ENCODE results near the gene NQO1. TPM values are rescaled to one million over a fixed set of nuclear protein-coding genes. Genes with fewer than 3 reads are reported as not detected.

The NQO1 gene
- total and polyA plus RNA-seq, 2 of the 13 experiments (the other 11 are each of a cell fraction or from before 2014, with no cell fraction given): 464 to 1,060 TPM

- TF ChIP-seq SALL1 (CRISPR knock-in tag; IDR thresholded peaks at IDR 0.05) (peak; percentile 77), NONO (IDR thresholded peaks at IDR 0.05) (no peak), NONO (CRISPR knock-in tag; conservative IDR thresholded peaks at IDR 0.05) (peak; percentile 41), MYNN (CRISPR knock-in tag; IDR thresholded peaks at IDR 0.05; ENCODE audit: low read depth) (no peak; the same call in 1 of the 2 replicates), ZNF589 (CRISPR knock-in tag; conservative IDR thresholded peaks at IDR 0.05) (0 out of 2 replicates have a peak, but pooled peaks have one; percentile 6), NR2C2 (CRISPR knock-in tag; IDR thresholded peaks at IDR 0.05; ENCODE audit: borderline replicate concordance) (peak; percentile 28; the same call in 1 of the 2 replicates), RCOR2 (CRISPR knock-in tag; IDR thresholded peaks at IDR 0.05) (no peak), ZNF256 (CRISPR knock-in tag; conservative IDR thresholded peaks at IDR 0.05) (no peak), ZNF510 (CRISPR knock-in tag; IDR thresholded peaks at IDR 0.05; ENCODE audit: low read depth) (no peak), ZNF33B (CRISPR knock-in tag; IDR thresholded peaks at IDR 0.05) (no peak), ZNF484 (CRISPR knock-in tag; IDR thresholded peaks at IDR 0.05; ENCODE audit: borderline replicate concordance, low read depth) (no peak), ATF2 (CRISPR knock-in tag; IDR thresholded peaks at IDR 0.05) (peak; percentile 21; the same call in 1 of the 2 replicates), RXRB (CRISPR knock-in tag; IDR thresholded peaks at IDR 0.05; ENCODE audit: borderline replicate concordance) (no peak; the same call in 1 of the 2 replicates), ZNF33A (CRISPR knock-in tag; IDR thresholded peaks at IDR 0.05; ENCODE audit: borderline replicate concordance) (no peak; the same call in 1 of the 2 replicates), ZNF337 (CRISPR knock-in tag; IDR thresholded peaks at IDR 0.05; ENCODE audit: borderline replicate concordance, low read depth) (no peak), ZNF766 (CRISPR knock-in tag; IDR thresholded peaks at IDR 0.05; ENCODE audit: borderline replicate concordance) (no peak; the same call in 1 of the 2 replicates), CENPT (CRISPR knock-in tag; IDR thresholded peaks at IDR 0.05; ENCODE audit: low read depth) (no peak), YY1 (IDR thresholded peaks at IDR 0.05; ENCODE audit: insufficient read depth, insufficient replicate concordance, low read depth, low read length) (peak; percentile 40), FOXJ3 (CRISPR knock-in tag; IDR thresholded peaks at IDR 0.05; ENCODE audit: borderline replicate concordance) (no peak; the same call in 1 of the 2 replicates), ZNF558 (CRISPR knock-in tag; IDR thresholded peaks at IDR 0.05; ENCODE audit: borderline replicate concordance) (peak; percentile 67; the same call in 1 of the 2 replicates), NFE2L2 (IDR thresholded peaks at IDR 0.05; ENCODE audit: low read length) (peak; percentile 100), ZMYM3 (CRISPR knock-in tag; IDR thresholded peaks at IDR 0.05) (peak; percentile 48; the same call in 1 of the 2 replicates), ZNF335 (CRISPR knock-in tag; IDR thresholded peaks at IDR 0.05) (no peak), ZNF343 (CRISPR knock-in tag; IDR thresholded peaks at IDR 0.05) (no peak), ZBED4 (CRISPR knock-in tag; IDR thresholded peaks at IDR 0.05; ENCODE audit: borderline replicate concordance) (peak; percentile 72), ZNF143 (CRISPR knock-in tag; IDR thresholded peaks at IDR 0.05) (peak; percentile 19; the same call in 1 of the 2 replicates)
These were observed at the start of gene NQO1 (continued) for GRCh38 chr16:69726313-69727060.

All from HepG2 (cell line).